Neutrophil (primary cell): ENCODE results near the gene CEMIP.

Source experiments
- H3K27ac ChIP-seq: fragments of 200-600 bp; sonication (generic); 2 replicates; pipeline ENCODE4 v1.5.1; 2016; ENCODE audit warnings: mild to moderate bottlenecking, moderate library complexity
- H3K27me3 ChIP-seq: fragments of 200-600 bp; sonication (generic); 2 replicates; pipeline ENCODE4 v1.6.0; 2016; ENCODE audit warnings: mild to moderate bottlenecking
- H3K36me3 ChIP-seq: fragments of 200-600 bp; sonication (generic); 2 replicates; pipeline ENCODE4 v1.5.1; 2017
- H3K4me1 ChIP-seq, 2 experiments: fragments of 200-600 bp in 1 of 2; sonication (generic) in 1 of 2; 1 replicate in 1 of 2; 2 replicates in 1 of 2; pipeline versions ENCODE4 v1.5.1 to v1.6.1; 2013 to 2016; ENCODE audit warnings: low read depth in 1 of 2, low read length in 1 of 2, mild to moderate bottlenecking in 1 of 2, moderate library complexity in 1 of 2; ENCODE audit not compliant: control insufficient read depth in 1 of 2, insufficient read depth in 1 of 2
- H3K4me3 ChIP-seq, 2 experiments: fragments of 200-600 bp in 1 of 2; sonication (generic) in 1 of 2; 1 replicate in 1 of 2; 2 replicates in 1 of 2; pipeline ENCODE4 v1.5.1; 2013 to 2016; ENCODE audit warnings: low read depth in 1 of 2, low read length in 1 of 2, mild to moderate bottlenecking in 1 of 2, moderate library complexity in 1 of 2
- H3K9me3 ChIP-seq: fragments of 200-600 bp; sonication (generic); 2 replicates; pipeline ENCODE4 v1.5.1; 2016
- CTCF ChIP-seq: fragments of 200-600 bp; sonication (generic); IDR thresholded peaks from 2 replicates; pipeline ENCODE4 v1.5.1; 2016; ENCODE audit warnings: antibody characterized with exemption

Gene CEMIP

GRCh38 chr15:80774486-80774885 is 4.7 kb upstream of the CEMIP start:
- H3K36me3 ChIP-seq, result no peaks in the 10 kb centered on the region
- H3K4me3 ChIP-seq, result no peak overlapping the region
- H3K27ac ChIP-seq, result no peak overlapping the region
- H3K9me3 ChIP-seq, result no peaks in the 10 kb centered on the region
- H3K27me3 ChIP-seq, result peaks cover 38% of the 10 kb centered on the region
- TF ChIP-seq CTCF, result no peak
- peaks cover 3 to 7% of the 10 kb centered on the region in 2 experiments for H3K4me1 ChIP-seq

- no peak overlapping the region for H3K4me3 ChIP-seq
These were observed 3.8 kb upstream of the CEMIP start for GRCh38 chr15:80775338-80775737.

GRCh38 chr15:80776420-80777045 is 2.6 kb upstream of the CEMIP start:
- TF ChIP-seq CTCF, result peak; percentile 51
- Histone ChIP-seq H3K27me3 (peaks cover 58% of the 10 kb centered on the region), H3K36me3 (no peaks in the 10 kb centered on the region), H3K9me3 (no peaks in the 10 kb centered on the region), H3K27ac (no peak overlapping the region), H3K4me3 (no peak overlapping the region), H3K4me1 (peaks cover 5 to 9% of the 10 kb centered on the region in 2 experiments)

More at GRCh38 chr15:80775338-80775737, 3.8 kb upstream of the CEMIP start:
- H3K27ac ChIP-seq, result no peak overlapping the region
- no peak for TF ChIP-seq CTCF
- H3K4me1 ChIP-seq, result peaks cover 5 to 9% of the 10 kb centered on the region in 2 experiments
- H3K36me3 ChIP-seq, result no peaks in the 10 kb centered on the region
- H3K27me3 ChIP-seq, result peaks cover 46% of the 10 kb centered on the region
- no peaks in the 10 kb centered on the region for H3K9me3 ChIP-seq

- H3K4me3 ChIP-seq, result no peak overlapping the region
- no peak for TF ChIP-seq CTCF
- no peak overlapping the region for H3K27ac ChIP-seq
- H3K36me3 ChIP-seq, result no peaks in the 10 kb centered on the region
- H3K4me1 ChIP-seq, result peaks cover 5 to 9% of the 10 kb centered on the region in 2 experiments
- H3K9me3 ChIP-seq, result no peaks in the 10 kb centered on the region
- H3K27me3 ChIP-seq, result peaks cover 64% of the 10 kb centered on the region
These were observed 2.0 kb upstream of the CEMIP start for GRCh38 chr15:80777137-80777536.

GRCh38 chr15:80777826-80778620 is 1.1 kb upstream of the CEMIP start:
- H3K27ac ChIP-seq, result no peak overlapping the region
- peaks cover 73% of the 10 kb centered on the region for H3K27me3 ChIP-seq
- no peak overlapping the region for H3K4me3 ChIP-seq
- H3K4me1 ChIP-seq, result peaks cover 5 to 9% of the 10 kb centered on the region in 2 experiments
- H3K9me3 ChIP-seq, result no peaks in the 10 kb centered on the region
- H3K36me3 ChIP-seq, result no peaks in the 10 kb centered on the region
- no peak for TF ChIP-seq CTCF
